EH (cell line): Measurements from ENCODE around the gene SH3PXD2A.

ENCODE experiments used
- DNase-seq: peaks from one replicate; pipeline ENCODE4 v3.0.0-alpha.2; 2015; ENCODE audit warnings: low read depth

Gene SH3PXD2A

DNA sequence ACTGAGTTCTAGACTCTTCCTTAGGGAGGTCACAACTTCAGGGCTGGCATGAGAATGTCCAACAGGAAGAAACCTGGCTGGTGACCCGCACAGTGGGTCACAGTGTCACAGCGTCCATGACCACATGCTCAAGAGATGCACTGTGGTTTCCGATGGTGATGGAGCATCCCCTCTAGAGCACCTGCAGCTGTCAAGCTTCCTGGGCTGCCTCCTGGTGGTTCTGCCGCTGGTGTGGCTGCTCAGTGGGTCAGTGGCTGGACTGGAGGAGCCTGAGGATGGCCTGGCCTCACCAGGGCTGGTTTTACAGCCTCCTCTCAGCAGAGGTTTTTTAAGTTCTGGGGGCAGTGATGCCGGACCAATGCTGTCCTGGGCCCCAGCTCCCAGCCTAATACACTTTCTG, 149.3 kb downstream of the SH3PXD2A start:
- no peak for DNase-seq

GRCh38 chr10:103703941-103704919, 151.1 kb downstream of the SH3PXD2A start:
- DNase-seq: no peak

DNA sequence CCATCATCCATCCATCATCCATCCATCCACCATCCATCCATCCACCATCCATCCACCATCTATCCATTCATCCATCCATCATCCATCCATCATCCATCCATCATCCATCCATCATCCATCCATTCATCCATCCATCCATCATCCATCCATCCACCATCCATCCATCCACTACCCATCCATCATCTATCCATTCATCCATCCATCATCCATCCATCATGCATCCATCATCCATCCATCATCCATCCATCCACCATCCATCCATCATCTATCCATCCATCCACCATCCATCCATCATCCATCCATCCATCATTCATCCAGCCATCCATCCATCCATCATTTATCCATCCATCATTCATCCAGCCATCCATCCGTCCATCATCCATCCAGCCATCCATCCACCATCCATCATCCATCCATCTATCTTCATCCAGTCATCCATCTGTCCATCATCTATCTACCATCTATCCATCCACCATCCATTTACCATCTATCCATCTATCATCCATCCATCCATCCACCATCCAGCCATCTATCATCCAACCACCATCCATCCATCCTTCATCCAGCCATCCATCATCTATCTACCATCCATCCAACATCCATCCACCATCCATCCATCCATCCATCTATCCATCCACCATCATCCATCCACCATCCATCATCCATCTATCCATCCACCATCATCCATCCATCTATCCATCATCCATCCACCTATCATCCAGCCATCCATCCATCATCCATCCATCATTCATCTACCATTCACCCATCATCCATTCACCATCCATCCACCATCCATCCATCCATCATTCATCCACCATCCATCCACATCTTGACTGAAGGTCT, 153.8 kb downstream of the SH3PXD2A start:
- DNase-seq: no peak

- DNase-seq: no peak
Observed at GRCh38 chr10:103700436-103700715, 155.0 kb downstream of the SH3PXD2A start.

- DNase-seq: no peak
Observed at GRCh38 chr10:103699611-103700435, 155.6 kb downstream of the SH3PXD2A start.

DNA sequence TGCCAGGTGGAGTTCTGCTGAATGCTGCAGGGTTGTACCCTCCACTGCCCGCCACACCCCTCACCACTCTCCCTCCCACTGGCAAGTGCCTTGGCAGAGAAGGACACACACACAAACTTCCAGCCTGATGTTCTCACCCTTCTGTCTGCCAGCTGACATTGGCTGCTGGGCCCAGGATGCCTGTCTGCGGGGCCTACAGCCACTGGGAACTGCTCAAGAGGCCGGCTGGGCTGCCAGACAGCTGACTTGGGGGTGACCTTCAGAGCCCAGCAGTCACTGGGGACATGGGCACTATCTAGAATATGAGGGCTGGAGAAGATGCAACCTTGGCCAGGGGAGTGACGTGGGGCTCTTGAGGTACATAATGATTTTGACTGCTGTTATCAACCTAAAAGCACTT, 157.1 kb downstream of the SH3PXD2A start:
- no peak for DNase-seq

DNA sequence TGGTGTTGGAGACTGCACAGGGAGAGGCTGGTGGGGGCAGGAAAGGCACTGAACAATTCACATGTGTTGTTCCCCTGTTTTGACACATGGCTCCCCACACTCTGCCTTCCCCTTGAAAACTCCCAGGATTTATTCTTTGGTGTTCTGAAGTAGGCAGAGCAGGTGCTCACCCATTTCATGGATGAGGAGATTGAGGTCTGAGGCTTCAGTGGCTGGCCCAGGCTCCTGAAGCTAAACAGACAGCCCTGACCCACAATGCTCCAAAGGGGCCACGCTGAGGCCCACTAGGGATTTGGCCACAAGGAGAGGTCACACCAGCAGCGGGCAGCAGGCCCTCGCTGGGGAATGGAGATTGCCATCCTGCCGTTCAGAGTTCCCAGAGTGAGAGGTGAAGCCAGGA, 157.6 kb downstream of the SH3PXD2A start:
- no peak for DNase-seq

- peak; percentile 95 for DNase-seq
Observed at GRCh38 chr10:103696411-103697145, 158.8 kb downstream of the SH3PXD2A start.

DNA sequence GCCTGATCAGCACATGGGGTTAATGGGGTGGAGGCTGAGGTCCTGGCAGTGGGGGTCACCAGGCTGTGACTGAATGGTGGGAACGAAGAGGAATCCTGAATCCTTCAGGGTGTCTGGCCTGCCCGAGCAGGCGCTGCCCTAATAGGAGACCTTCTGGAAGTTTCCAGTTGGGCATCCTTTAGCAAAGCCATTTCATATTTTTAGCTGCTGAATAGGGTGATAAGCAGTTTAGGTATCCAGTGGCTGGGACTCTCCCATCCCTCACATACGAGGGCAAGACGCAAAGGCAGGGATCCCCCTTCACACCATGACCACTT, 159.3 kb downstream of the SH3PXD2A start:
- no peak for DNase-seq

DNA sequence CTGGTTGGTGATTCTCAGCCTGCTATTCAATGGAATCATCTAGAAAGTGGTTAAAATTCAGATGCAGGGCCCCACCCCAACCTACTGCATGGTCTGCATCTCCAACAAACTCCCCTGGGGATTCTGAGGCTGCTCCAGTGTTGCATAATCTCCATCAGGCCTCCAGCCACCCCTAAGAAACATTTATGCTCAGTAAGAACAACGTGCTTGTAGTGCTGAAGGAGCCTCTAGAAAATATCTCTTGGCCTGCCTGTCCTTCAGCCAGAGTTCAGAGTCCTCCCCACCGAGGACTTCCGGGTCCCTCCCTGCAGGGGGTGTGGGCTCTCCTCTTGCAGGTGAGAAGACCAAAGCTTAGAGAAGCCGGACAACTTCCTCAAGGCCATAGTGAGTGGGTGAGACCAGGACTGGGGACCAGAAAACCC, 159.8 kb downstream of the SH3PXD2A start:
- DNase-seq: peak; percentile 45

DNA sequence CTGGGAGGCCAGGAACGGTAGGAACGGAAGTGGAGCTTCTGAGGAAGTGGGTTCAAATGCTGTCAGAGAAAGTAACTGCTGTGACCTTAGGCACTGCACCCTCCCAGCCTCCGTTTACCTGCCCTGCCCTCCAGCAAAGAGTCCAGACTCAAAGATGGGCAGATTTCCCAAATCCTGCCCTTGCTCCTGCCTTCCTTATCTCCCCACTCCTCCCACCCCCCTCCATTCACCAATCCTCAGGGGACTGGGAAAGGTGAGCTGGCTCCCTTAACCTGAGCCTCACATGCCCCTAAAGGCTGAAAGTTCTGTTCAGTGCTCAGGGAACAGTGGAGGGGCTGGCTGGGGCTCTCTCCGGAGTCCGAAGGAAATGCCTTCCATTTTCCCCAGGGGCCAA, 161.6 kb downstream of the SH3PXD2A start:
- DNase-seq: no peak

DNA sequence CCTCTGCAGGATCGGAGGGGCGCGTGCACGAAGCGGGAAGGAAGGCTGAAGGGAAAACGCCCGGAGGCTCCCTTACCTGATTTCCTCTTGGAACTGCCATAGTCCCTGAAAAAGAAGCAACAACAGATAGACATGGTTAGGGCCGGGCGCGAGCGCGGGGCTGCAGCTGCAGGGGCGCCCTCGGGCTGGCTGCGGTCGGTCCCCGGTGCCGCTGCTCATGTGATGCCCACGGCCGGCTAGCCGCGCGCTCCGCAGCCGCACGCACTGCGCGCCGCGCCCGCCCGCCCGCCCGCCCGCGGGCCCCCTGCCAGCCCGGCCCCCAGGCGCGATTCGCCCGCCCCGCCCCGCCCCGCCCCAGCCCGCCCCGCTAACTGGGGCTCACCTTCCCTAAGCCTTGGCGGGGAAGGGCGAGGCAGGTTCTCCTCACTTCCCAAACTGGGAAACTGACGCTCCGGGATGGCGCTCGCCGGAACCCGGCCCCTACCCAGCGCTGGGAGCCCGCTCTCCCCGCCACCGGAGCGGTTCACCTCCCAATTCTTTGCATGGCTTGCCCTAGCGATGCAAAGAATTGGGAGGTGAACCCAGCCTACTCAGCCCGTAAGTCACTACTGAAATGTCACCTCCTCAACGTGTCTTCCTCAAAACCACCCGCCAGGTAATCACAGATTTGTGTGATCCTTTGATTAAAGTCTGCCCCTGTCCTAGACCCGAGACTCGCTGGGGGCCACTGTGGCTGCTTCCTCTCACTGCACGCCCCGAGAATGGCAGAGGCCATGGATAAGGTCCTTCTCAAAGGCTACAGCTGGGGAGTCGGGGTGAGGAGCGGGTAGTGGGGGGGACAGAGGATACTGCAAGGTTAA, 162.2 kb downstream of the SH3PXD2A start:
- peak; percentile 42 for DNase-seq

DNA sequence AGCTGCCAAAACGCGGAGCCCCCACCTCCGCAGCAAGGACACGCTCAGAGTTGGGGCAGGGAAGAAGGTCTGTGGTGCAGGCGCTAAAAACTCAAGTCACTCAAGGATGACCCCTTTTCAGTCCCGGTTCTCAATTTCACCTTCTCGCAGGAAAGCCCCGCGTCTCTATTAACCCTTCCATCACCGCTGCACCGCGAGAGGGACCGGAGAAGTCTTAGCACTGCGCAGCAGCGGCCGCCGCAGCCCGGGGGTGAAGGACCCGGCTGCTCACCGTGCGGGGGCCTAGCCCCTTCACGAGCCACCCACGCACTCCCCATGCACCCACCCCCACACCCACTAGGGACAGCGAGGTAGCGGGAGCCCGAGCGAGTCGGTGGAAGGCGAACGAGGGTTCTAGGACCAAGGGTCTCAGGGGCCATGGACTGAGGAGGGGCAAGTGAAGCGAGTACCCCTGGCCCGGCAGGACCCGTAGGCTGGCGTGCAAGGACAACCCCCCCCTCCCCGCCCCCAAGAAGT, 162.9 kb downstream of the SH3PXD2A start:
- DNase-seq: no peak

GRCh38 chr10:103691723-103692435, 163.5 kb downstream of the SH3PXD2A start:
- DNase-seq: no peak

DNA sequence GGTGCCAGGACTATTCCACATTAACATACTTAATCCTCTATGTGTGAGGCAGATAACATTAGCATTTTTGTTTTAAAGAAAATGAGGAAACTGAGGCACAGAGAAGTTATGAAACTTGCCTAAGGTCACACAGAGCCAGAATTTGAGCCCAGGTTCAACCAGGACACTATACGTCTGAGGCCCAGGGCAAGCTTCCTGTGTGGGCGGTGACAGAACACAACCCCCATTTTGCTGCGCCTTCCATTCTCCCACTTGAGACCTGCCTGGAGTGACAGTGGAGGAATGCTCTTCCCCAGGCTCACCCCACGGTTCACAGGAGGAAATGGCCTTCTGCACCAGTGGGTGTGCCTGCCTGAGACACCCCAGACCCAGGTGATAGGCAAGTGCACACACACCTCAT, 164.1 kb downstream of the SH3PXD2A start:
- DNase-seq: no peak

DNA sequence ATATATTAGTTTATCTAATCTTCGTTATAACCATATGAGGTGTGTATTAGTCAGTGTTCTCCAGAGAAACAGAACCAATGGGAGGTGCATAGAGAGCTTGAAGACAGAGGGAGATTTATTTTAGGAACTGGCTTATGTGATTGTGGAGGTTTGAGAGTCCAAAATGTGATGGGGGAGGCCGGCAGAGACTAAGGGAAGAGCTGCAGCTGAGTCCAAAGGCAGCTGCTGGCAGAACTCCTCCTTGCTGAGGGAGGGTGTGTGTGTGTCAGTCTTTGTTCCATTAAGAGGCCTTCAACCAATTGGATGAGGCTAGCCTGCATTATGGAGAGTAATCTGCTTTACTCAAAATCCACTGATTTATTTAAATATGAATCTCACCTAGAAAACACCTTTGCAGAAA, 165.1 kb downstream of the SH3PXD2A start:
- DNase-seq: no peak

- no peak for DNase-seq
Observed at GRCh38 chr10:103688491-103688890, 166.9 kb downstream of the SH3PXD2A start.

DNA sequence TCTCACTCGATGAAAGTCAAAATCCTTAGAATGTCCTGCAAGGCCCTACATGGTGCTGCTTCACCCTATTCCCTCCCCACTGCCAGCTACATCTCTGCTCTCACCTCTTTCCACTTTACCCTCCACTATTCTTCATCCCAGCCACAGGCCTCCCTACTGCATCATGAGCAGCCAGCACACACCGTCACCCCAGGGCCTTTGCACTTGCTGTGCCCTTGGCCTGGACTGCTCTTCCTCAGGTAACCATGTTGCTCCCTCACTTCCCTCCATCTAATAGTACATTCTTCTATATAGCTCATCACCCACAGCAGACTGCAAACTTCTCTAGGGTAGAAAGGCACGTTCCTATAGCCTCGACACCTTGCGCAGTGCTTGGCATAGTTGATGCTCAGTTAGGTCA, 167.7 kb downstream of the SH3PXD2A start:
- DNase-seq: no peak

DNA sequence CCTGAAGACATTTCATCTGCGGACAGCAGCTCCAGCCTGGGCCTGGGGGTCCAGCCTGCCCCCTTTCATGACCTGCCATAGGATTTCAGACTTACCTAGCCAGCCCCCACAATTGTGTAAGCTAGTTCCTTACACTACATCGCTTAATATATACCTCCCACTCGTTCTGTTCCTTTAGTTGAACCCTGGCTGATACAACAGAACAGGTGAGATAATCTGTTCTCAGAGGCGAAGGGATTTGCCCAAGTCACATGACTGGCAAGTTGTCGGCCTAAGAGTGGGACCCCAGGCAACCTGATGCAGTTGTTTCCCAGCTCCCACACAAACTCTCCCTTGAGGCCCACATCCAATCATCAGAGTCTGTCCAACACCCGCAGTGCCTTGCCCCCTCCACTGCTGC, 168.2 kb downstream of the SH3PXD2A start:
- DNase-seq: no peak
